ENCODE measurements around the gene NSUN5. TPM values are rescaled to one million over a fixed set of nuclear protein-coding genes. Genes with fewer than 3 reads are reported as not detected.

Gene NSUN5
- total RNA-seq: 10 to 100 TPM; 18.8 to 27.2 TPM

GRCh38 chr7:73308665-73309214, at the start of gene NSUN5:
Gene NSUN5, minus strand, starts transcription at chr7:73308826. Its CDS starts 36 bp downstream, at chr7:73308790.
- DNase-seq (peak; percentile 90 to 94 (median 93)), ATAC-seq (peak; percentile 97)
- H3K27ac ChIP-seq: peak within 1 kb of the TSS; percentile 47 to 83 (median 65)
- H3K9me3 ChIP-seq: no peaks in the 10 kb centered on the region
- H3K4me3 ChIP-seq: peak within 1 kb of the TSS; percentile 60 to 83
- intact Hi-C loops (cut with DNase I): no loop called here
- peaks cover 16% of the 10 kb centered on the region for H3K4me1 ChIP-seq
- TF ChIP-seq, protein P1, sequence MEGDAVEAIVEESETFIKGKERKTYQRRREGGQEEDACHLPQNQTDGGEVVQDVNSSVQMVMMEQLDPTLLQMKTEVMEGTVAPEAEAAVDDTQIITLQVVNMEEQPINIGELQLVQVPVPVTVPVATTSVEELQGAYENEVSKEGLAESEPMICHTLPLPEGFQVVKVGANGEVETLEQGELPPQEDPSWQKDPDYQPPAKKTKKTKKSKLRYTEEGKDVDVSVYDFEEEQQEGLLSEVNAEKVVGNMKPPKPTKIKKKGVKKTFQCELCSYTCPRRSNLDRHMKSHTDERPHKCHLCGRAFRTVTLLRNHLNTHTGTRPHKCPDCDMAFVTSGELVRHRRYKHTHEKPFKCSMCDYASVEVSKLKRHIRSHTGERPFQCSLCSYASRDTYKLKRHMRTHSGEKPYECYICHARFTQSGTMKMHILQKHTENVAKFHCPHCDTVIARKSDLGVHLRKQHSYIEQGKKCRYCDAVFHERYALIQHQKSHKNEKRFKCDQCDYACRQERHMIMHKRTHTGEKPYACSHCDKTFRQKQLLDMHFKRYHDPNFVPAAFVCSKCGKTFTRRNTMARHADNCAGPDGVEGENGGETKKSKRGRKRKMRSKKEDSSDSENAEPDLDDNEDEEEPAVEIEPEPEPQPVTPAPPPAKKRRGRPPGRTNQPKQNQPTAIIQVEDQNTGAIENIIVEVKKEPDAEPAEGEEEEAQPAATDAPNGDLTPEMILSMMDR (IDR thresholded peaks at IDR 0.05): peak in 1 of 7 experiments; percentile 11
- TF ChIP-seq POLR2A (IDR thresholded peaks at IDR 0.05): peak; percentile 27 to 74 (median 68)
- no peaks in the 10 kb centered on the region for H3K27me3 ChIP-seq
- peaks cover 0 to 9% of the 10 kb centered on the region in 2 donors for H3K36me3 ChIP-seq (replicated peaks in 1 of 2; ENCODE audit: insufficient read depth in 1 of 2, low read depth in 2 of 2)
- WGBS, 2 donors: 10 to 19% methylated on average over 22 to 33 of the region's 40 CpGs

DNA sequence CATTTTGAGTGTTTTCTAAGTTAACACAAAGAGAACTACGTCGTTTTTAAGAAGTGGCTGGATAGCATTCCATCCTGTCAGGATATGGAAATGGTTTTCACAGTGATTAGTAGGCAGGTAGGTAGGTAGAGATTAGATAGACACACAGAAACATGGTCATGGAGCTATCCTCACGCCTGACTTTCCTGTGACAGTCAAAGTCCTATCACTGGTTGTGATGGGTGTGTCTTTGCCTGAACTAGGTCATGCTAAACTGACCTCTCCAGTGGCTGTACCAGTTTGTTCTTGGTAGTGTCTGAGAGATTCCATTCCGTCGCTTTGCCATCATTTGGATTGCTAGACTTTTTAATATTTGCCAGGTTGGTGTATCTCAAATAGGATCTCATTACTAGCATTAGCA, 47.5 kb upstream of the NSUN5 start:
- Histone ChIP-seq H3K4me1 (peaks cover 20% of the 10 kb centered on the region), H3K27me3 (no peaks in the 10 kb centered on the region), H3K9me3 (no peaks in the 10 kb centered on the region), H3K4me3 (no peak overlapping the region), H3K27ac (no peak overlapping the region), H3K36me3 (replicated peaks in 1 of 2; ENCODE audit: insufficient read depth in 1 of 2, low read depth in 2 of 2) (no peaks in the 10 kb centered on the region)
- ATAC-seq (no peak), DNase-seq (no peak)
- no peak for TF ChIP-seq POLR2A (IDR thresholded peaks at IDR 0.05)
- TF ChIP-seq, protein P1 (IDR thresholded peaks at IDR 0.05): no peak
- 76% methylated on average over 5 of the region's 5 CpGs for WGBS, 2 donors
- intact Hi-C loops (cut with DNase I): no loop called here

DNA sequence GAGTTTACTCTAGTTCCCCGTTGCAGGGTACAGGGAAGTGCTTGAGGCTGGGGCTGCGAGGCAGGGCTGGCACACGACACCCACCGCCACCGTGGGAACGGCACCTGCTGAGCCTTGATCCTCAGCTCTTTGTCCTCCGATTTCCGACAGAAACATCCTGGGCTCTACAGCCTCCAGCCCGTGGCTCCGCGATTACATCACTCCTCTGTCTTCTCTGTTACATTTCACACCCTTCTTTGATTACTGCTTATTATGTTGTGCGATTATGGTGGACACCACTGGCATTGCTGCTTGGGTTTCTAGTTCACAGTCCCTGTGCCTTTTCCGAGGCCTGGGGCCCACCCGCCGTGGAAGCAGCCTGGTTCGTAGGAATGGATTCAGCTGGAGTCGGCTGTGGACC, 46.2 kb upstream of the NSUN5 start:
- no peak overlapping the region for H3K4me3 ChIP-seq

GRCh38 chr7:73354196-73354595, 45.6 kb upstream of the NSUN5 start:
- H3K27ac ChIP-seq: no peak overlapping the region
- TF ChIP-seq, protein P1 (IDR thresholded peaks at IDR 0.05): no peak
- TF ChIP-seq POLR2A (IDR thresholded peaks at IDR 0.05): no peak
- intact Hi-C loops (cut with DNase I): no loop called here
- H3K36me3 ChIP-seq (replicated peaks in 1 of 2; ENCODE audit: insufficient read depth in 1 of 2, low read depth in 2 of 2): no peaks in the 10 kb centered on the region
- H3K9me3 ChIP-seq: no peaks in the 10 kb centered on the region
- no peak for ATAC-seq
- WGBS, 2 donors: 90 to 92% methylated on average over 9 of the region's 9 CpGs
- no peak overlapping the region for H3K4me3 ChIP-seq
- no peak for DNase-seq
- H3K27me3 ChIP-seq: no peaks in the 10 kb centered on the region
- peaks cover 20% of the 10 kb centered on the region for H3K4me1 ChIP-seq

More for the DNA sequence above, 46.2 kb upstream of the NSUN5 start:
- no peak overlapping the region for H3K27ac ChIP-seq
- no peaks in the 10 kb centered on the region for H3K27me3 ChIP-seq
- TF ChIP-seq POLR2A (IDR thresholded peaks at IDR 0.05): no peak
- TF ChIP-seq, protein P1 (IDR thresholded peaks at IDR 0.05): no peak
- no peaks in the 10 kb centered on the region for H3K9me3 ChIP-seq
- 79 to 82% methylated on average over 15 to 17 of the region's 17 CpGs for WGBS, 2 donors
- DNase-seq (no peak), ATAC-seq (no peak)
- H3K4me1 ChIP-seq: peaks cover 20% of the 10 kb centered on the region
- intact Hi-C loops (cut with DNase I): no loop called here
- no peaks in the 10 kb centered on the region for H3K36me3 ChIP-seq (replicated peaks in 1 of 2; ENCODE audit: insufficient read depth in 1 of 2, low read depth in 2 of 2)

GRCh38 chr7:73353243-73353642, 44.6 kb upstream of the NSUN5 start:
- intact Hi-C loops (cut with DNase I): no loop called here
- 91 to 93% methylated on average over 6 of the region's 6 CpGs for WGBS, 2 donors

More at GRCh38 chr7:73353243-73353642, 44.6 kb upstream of the NSUN5 start:
- Histone ChIP-seq H3K27ac (no peak overlapping the region), H3K4me3 (no peak overlapping the region), H3K27me3 (no peaks in the 10 kb centered on the region), H3K4me1 (peaks cover 10% of the 10 kb centered on the region), H3K36me3 (replicated peaks in 1 of 2; ENCODE audit: insufficient read depth in 1 of 2, low read depth in 2 of 2) (no peaks in the 10 kb centered on the region), H3K9me3 (no peaks in the 10 kb centered on the region)
- ATAC-seq: no peak
- DNase-seq: no peak
- TF ChIP-seq, protein P1 (IDR thresholded peaks at IDR 0.05): no peak
- TF ChIP-seq POLR2A (IDR thresholded peaks at IDR 0.05): no peak

All from body of pancreas (tissue), 4 donors.